PFSK-1 (cell line): ENCODE data around the gene C5AR2.

Experiments
- FOXP2 ChIP-seq: optimal IDR thresholded peaks from 2 replicates; pipeline ENCODE3; 2011; ENCODE audit warnings: borderline replicate concordance, control low read depth, inconsistent platforms; ENCODE audit not compliant: insufficient read depth; ENCODE audit errors: extremely low read length, extremely low read depth
- TAF1 ChIP-seq: IDR thresholded peaks from 2 replicates; pipeline ENCODE4 v1.6.1; 2012; ENCODE audit warnings: low read length, control low read depth, borderline replicate concordance; ENCODE audit not compliant: insufficient read depth

- TF ChIP-seq FOXP2 (no peak), TAF1 (no peak)
Measured at GRCh38 chr19:47309608-47310007, 22.4 kb upstream of the C5AR2 start, which contains the start of gene C5AR1.
